GM23338 (cell line): ENCODE measurements around the gene ZBTB24. TPM values are rescaled to one million over a fixed set of nuclear protein-coding genes. Genes with fewer than 3 reads are reported as not detected.

Experiments
- ATAC-seq: fragments of 200-7000 bp; cut with Tn5 transposase; 3 replicates; pipeline ENCODE4 v1.9.1; 2020
- DNase-seq: peaks from one replicate; pipeline ENCODE4 v3.0.0-alpha.2; 2015; ENCODE audit warnings: low spot score
- H2AFZ ChIP-seq: fragments of 200-600 bp; sonication (generic); 2 replicates; pipeline ENCODE4 v1.8.0; 2016; ENCODE audit warnings: antibody characterized with exemption, mild to moderate bottlenecking, moderate library complexity
- H3F3A ChIP-seq: fragments of 200-600 bp; sonication (generic); replicated peaks from 2 replicates; pipeline ENCODE4 v1.8.0; 2017; ENCODE audit warnings: antibody characterized with exemption, mixed run types, low read depth
- H3K27ac ChIP-seq: fragments of 200-600 bp; sonication (generic); 2 replicates; pipeline ENCODE4 v1.6.1; 2016; ENCODE audit warnings: low read depth
- H3K27me3 ChIP-seq: fragments of 200-600 bp; sonication (generic); 2 replicates; pipeline ENCODE4 v1.8.0; 2016; ENCODE audit warnings: mild to moderate bottlenecking, mixed run types, moderate library complexity; ENCODE audit not compliant: insufficient read depth
- H3K36me3 ChIP-seq: fragments of 200-600 bp; sonication (generic); 2 replicates; pipeline ENCODE4 v1.8.0; 2016; ENCODE audit warnings: mild to moderate bottlenecking; ENCODE audit not compliant: insufficient read depth
- H3K4me1 ChIP-seq: fragments of 200-600 bp; sonication (generic); 2 replicates; pipeline ENCODE4 v1.8.0; 2016; ENCODE audit warnings: mild to moderate bottlenecking, moderate library complexity; ENCODE audit not compliant: insufficient read depth
- H3K4me2 ChIP-seq: fragments of 200-600 bp; sonication (generic); 2 replicates; pipeline ENCODE4 v1.7.1; 2017; ENCODE audit warnings: mixed run types
- H3K4me3 ChIP-seq: fragments of 200-600 bp; sonication (generic); 2 replicates; pipeline ENCODE4 v1.6.1; 2016; ENCODE audit warnings: mixed run types
- H3K79me2 ChIP-seq: fragments of 200-600 bp; sonication (generic); replicated peaks from 2 replicates; pipeline ENCODE4 v1.8.0; 2017; ENCODE audit warnings: mild to moderate bottlenecking; ENCODE audit not compliant: insufficient read depth
- H3K9me2 ChIP-seq: fragments of 200-600 bp; sonication (generic); 2 replicates; pipeline ENCODE4 v1.8.0; 2017; ENCODE audit not compliant: insufficient read depth
- H4K20me1 ChIP-seq: fragments of 200-600 bp; sonication (generic); replicated peaks from 2 replicates; pipeline ENCODE4 v1.8.0; 2017; ENCODE audit warnings: mild to moderate bottlenecking; ENCODE audit not compliant: insufficient read depth
- H3K27ac Mint-ChIP-seq: 2 replicates; pipeline ENCODE4 v1.8.0; 2020; ENCODE audit warnings: inconsistent platforms, mild to moderate bottlenecking, moderate library complexity, mixed read lengths
- H3K27me3 Mint-ChIP-seq: 3 replicates; pipeline ENCODE4 v1.8.0; 2022; ENCODE audit warnings: low read depth, mild to moderate bottlenecking, moderate library complexity, mixed read lengths, inconsistent platforms; ENCODE audit not compliant: insufficient read depth, poor library complexity
- H3K36me3 Mint-ChIP-seq: 3 replicates; pipeline ENCODE4 v1.8.0; 2021; ENCODE audit warnings: low read depth, mild to moderate bottlenecking, inconsistent platforms, moderate library complexity, mixed read lengths
- H3K4me1 Mint-ChIP-seq: 3 replicates; pipeline ENCODE4 v1.8.0; 2020; ENCODE audit warnings: mild to moderate bottlenecking, inconsistent platforms, mixed read lengths
- H3K4me3 Mint-ChIP-seq: 3 replicates; pipeline ENCODE4 v1.8.0; 2021; ENCODE audit warnings: moderate library complexity, mild to moderate bottlenecking, inconsistent platforms, mixed read lengths
- H3K9me3 Mint-ChIP-seq: 3 replicates; pipeline ENCODE4 v1.8.0; 2020; ENCODE audit warnings: moderate library complexity, mild to moderate bottlenecking, inconsistent platforms, mixed read lengths
- CREB1 ChIP-seq: fragments of 250-450 bp; sonication (Bioruptor Pico); IDR thresholded peaks from 2 replicates; pipeline ENCODE4 v1.5.0; 2020; ENCODE audit warnings: low read depth, mild to moderate bottlenecking, moderate library complexity
- CTCF ChIP-seq, 2 experiments: fragments of 200-600 bp in 1 of 2; sonication (generic) in 1 of 2; conservative IDR thresholded peaks; 2 replicates each; pipeline versions ENCODE4 v1.5.1 to v1.6.1; 2016 to 2017; ENCODE audit warnings: antibody characterized with exemption in 2 of 2, low read depth in 2 of 2, mild to moderate bottlenecking in 2 of 2, moderate library complexity in 1 of 2
- ETS1 ChIP-seq: IDR thresholded peaks from 2 replicates; pipeline ENCODE4 v1.6.1; 2016; ENCODE audit warnings: antibody characterized with exemption
- EZH2 ChIP-seq: fragments of 200-600 bp; sonication (generic); IDR thresholded peaks from one replicate; pipeline ENCODE4 v1.8.0; 2017; ENCODE audit warnings: antibody characterized with exemption, mild to moderate bottlenecking, low read depth; ENCODE audit not compliant: unreplicated experiment
- EZH2phosphoT487 ChIP-seq: fragments of 200-600 bp; sonication (generic); IDR thresholded peaks from one replicate; pipeline ENCODE4 v1.8.1; 2018; ENCODE audit warnings: antibody characterized with exemption; ENCODE audit not compliant: unreplicated experiment
- JUNB ChIP-seq: IDR thresholded peaks from one replicate; pipeline ENCODE4 v1.6.1; 2016; ENCODE audit warnings: antibody characterized with exemption; ENCODE audit not compliant: unreplicated experiment
- NANOG ChIP-seq: IDR thresholded peaks from 2 replicates; pipeline ENCODE4 v1.6.1; 2016; ENCODE audit warnings: antibody characterized with exemption, borderline replicate concordance
- POLR2AphosphoS5 ChIP-seq: IDR thresholded peaks from 2 replicates; pipeline ENCODE4 v1.6.1; 2016; ENCODE audit warnings: antibody characterized with exemption, low read depth
- REST ChIP-seq: IDR thresholded peaks from one replicate; pipeline ENCODE4 v1.6.1; 2018; ENCODE audit warnings: antibody characterized with exemption; ENCODE audit not compliant: unreplicated experiment
- STAT1 ChIP-seq: IDR thresholded peaks from one replicate; pipeline ENCODE4 v1.6.1; 2016; ENCODE audit warnings: antibody characterized with exemption; ENCODE audit not compliant: unreplicated experiment
- ZNF114 ChIP-seq: fragments of 250-450 bp; sonication (Bioruptor Pico); IDR thresholded peaks from 2 replicates; pipeline ENCODE4 v1.5.0; 2020; ENCODE audit warnings: mild to moderate bottlenecking, moderate library complexity
- ZNF331 ChIP-seq: fragments of 250-450 bp; sonication (Bioruptor Pico); IDR thresholded peaks from 2 replicates; pipeline ENCODE4 v1.5.0; 2020; ENCODE audit warnings: low read depth, mild to moderate bottlenecking, moderate library complexity
- polyA plus RNA-seq: library from polyadenylated mRNA; unstranded; fragments of >200 nt; fragmentation: Nextera tagmentation; extraction: Ambion mirVana; gene quantifications from 2 replicates; pipeline ENCODE4 v1.2.1, GENCODE V29; 2016
- total RNA-seq: library from RNA; depleted of rRNA; stranded (reverse); fragments of >200 nt; shearing (Covaris generic); gene quantifications from 2 replicates; pipeline ENCODE4 v1.2.3, GENCODE V29; 2014

Gene ZBTB24
- total and polyA plus RNA-seq, 2 experiments from 2014 or later, result 7.9 to 22.0 TPM

GRCh38 chr6:109488001-109488400, 5.0 kb upstream of the ZBTB24 start (continued):
- no peak for TF ChIP-seq CTCF (conservative IDR thresholded peaks at IDR 0.05; ENCODE audit: low read depth in 2 of 2)
- no peak for TF ChIP-seq STAT1
- TF ChIP-seq JUNB, result no peak
- no peak for TF ChIP-seq ETS1
- no peak for TF ChIP-seq ZNF331 (CRISPR knock-in tag)
- TF ChIP-seq ZNF114, result no peak
- TF ChIP-seq POLR2AphosphoS5, result no peak
- TF ChIP-seq NANOG, result no peak

GRCh38 chr6:109486068-109486467, 3.0 kb upstream of the ZBTB24 start:
- no peaks in the 10 kb centered on the region for H3K9me2 ChIP-seq
- Mint-ChIP-seq H3K9me3 (no peaks in the 10 kb centered on the region), H3K4me1 (peaks cover 36% of the 10 kb centered on the region), H3K27ac (no peak overlapping the region), H3K4me3 (no peak overlapping the region), H3K36me3 (peaks cover 13% of the 10 kb centered on the region), H3K27me3 (no peaks in the 10 kb centered on the region)
- no peaks in the 10 kb centered on the region for H3F3A ChIP-seq
- H3K36me3 ChIP-seq, result peaks cover 10% of the 10 kb centered on the region; the same call in 1 of the 2 replicates
- ATAC-seq (no peak), DNase-seq (no peak)
- H3K4me1 ChIP-seq, result peaks cover 30% of the 10 kb centered on the region
- no peaks in the 10 kb centered on the region for H3K27me3 ChIP-seq
- H3K27ac ChIP-seq, result no peak overlapping the region
- peaks cover 18% of the 10 kb centered on the region for H3K79me2 ChIP-seq
- H4K20me1 ChIP-seq, result peaks cover 6% of the 10 kb centered on the region
- H3K4me3 ChIP-seq, result no peak overlapping the region
- H2AFZ ChIP-seq, result no peak overlapping the region; the same call in 1 of the 2 replicates
- H3K4me2 ChIP-seq, result no peak overlapping the region
- TF ChIP-seq POLR2AphosphoS5 (no peak), REST (no peak), JUNB (no peak), EZH2 (no peak), ZNF114 (no peak), CREB1 (no peak), CTCF (conservative IDR thresholded peaks at IDR 0.05; ENCODE audit: low read depth in 2 of 2) (no peak), EZH2phosphoT487 (no peak), ZNF331 (CRISPR knock-in tag) (no peak)
